ENCODE measurements around the gene PARD3.

PARD3 gene

GRCh38 chr10:34736976-34737771, 77.9 kb downstream of the PARD3 start:
- DNase-seq = no peak

GRCh38 chr10:34734918-34735317, 80.2 kb downstream of the PARD3 start:
- no peak for DNase-seq

GRCh38 chr10:34732926-34733325, 82.2 kb downstream of the PARD3 start:
- DNase-seq = no peak

GRCh38 chr10:34731885-34732701, 83.0 kb downstream of the PARD3 start:
- no peak for DNase-seq

- DNase-seq = no peak
Measured at GRCh38 chr10:34731213-34731612, 83.9 kb downstream of the PARD3 start.

GRCh38 chr10:34730726-34731125, 84.4 kb downstream of the PARD3 start:
- no peak for DNase-seq

- no peak for DNase-seq
Measured at GRCh38 chr10:34729619-34730018, 85.5 kb downstream of the PARD3 start.

GRCh38 chr10:34728361-34728760, 86.7 kb downstream of the PARD3 start:
- no peak for DNase-seq

- DNase-seq = no peak
Measured at GRCh38 chr10:34727595-34728033, 87.5 kb downstream of the PARD3 start.

- DNase-seq = no peak
Measured at GRCh38 chr10:34726862-34727261, 88.2 kb downstream of the PARD3 start.

- DNase-seq = no peak
Measured at GRCh38 chr10:34723750-34724149, 91.3 kb downstream of the PARD3 start.

- DNase-seq = no peak
Measured at GRCh38 chr10:34722404-34722803, 92.7 kb downstream of the PARD3 start.

GRCh38 chr10:34721208-34721840, 93.8 kb downstream of the PARD3 start:
- DNase-seq = no peak

- no peak for DNase-seq
Measured at GRCh38 chr10:34719746-34720145, 95.3 kb downstream of the PARD3 start.

GRCh38 chr10:34719328-34719727, 95.8 kb downstream of the PARD3 start:
- DNase-seq = no peak

GRCh38 chr10:34717429-34717828, 97.7 kb downstream of the PARD3 start:
- DNase-seq = no peak

GRCh38 chr10:34716958-34717357, 98.1 kb downstream of the PARD3 start:
- DNase-seq = no peak

- no peak for DNase-seq
Measured at GRCh38 chr10:34716234-34716633, 98.9 kb downstream of the PARD3 start.

GRCh38 chr10:34715511-34716187, 99.4 kb downstream of the PARD3 start:
- DNase-seq = no peak

- DNase-seq = no peak
Measured at GRCh38 chr10:34713875-34714274, 101.2 kb downstream of the PARD3 start.

- DNase-seq = no peak
Measured at GRCh38 chr10:34711500-34711899, 103.6 kb downstream of the PARD3 start.

- DNase-seq = no peak
Measured at GRCh38 chr10:34710391-34710751, 104.7 kb downstream of the PARD3 start.
